HepG2 (cell line): ENCODE measurements around the gene PLCB2. TPM values are rescaled to one million over a fixed set of nuclear protein-coding genes. Genes with fewer than 3 reads are reported as not detected.

Experiments used
- ATAC-seq: fragments of 200-7000 bp; cut with Tn5 transposase; 3 replicates; pipeline ENCODE4 v1.9.1; 2020; ENCODE audit warnings: mild to moderate bottlenecking, moderate library complexity
- BruUV-seq: library from RNA; stranded (reverse); fragments of 400-500 nt; replicated peaks from 2 replicates; lab custom pipeline; 2021; lab: Mats Ljungman, UMichigan
- CTCF ChIA-PET: fragments of 300-600 bp; formaldehyde crosslinking; extraction: SDS; loops from one replicate; lab custom pipeline; 2021; ENCODE audit warnings: low total read pairs, inconsistent platforms, low intra/inter-chr PET ratio; lab: Yijun Ruan, JAX
- POLR2A ChIA-PET: fragments of 350-600 bp; sonication (Branson Sonifier 250); formaldehyde crosslinking; loops from one replicate; lab custom pipeline; 2020; ENCODE audit warnings: antibody characterized with exemption, inconsistent platforms; lab: Yijun Ruan, JAX
- DNase-seq: peaks from one replicate; pipeline ENCODE4 v3.0.0-alpha.2; 2015; ENCODE audit warnings: low spot score
- FAIRE-seq: peaks from 3 replicates; lab custom pipeline; 2011; peaks lifted over from hg19 to GRCh38; lab: Jason Lieb, UNC
- H2AFZ ChIP-seq: one replicate; pipeline ENCODE4 v1.6.1; 2011; ENCODE audit warnings: low read length, inconsistent platforms
- H3K27ac ChIP-seq: fragments of 300-600 bp; 3 replicates; pipeline ENCODE4 v1.8.0; 2011; ENCODE audit warnings: mixed run types, mild to moderate bottlenecking, mixed read lengths, low read length, inconsistent platforms; ENCODE audit not compliant: insufficient read depth; ENCODE audit errors: extremely low read length
- H3K27me3 ChIP-seq, 2 experiments: fragments of 200-600 bp in 1 of 2; 2 replicates in 1 of 2; 3 replicates in 1 of 2; pipeline versions ENCODE4 v1.6.0 to v1.8.0; 2011; ENCODE audit warnings: low read length in 2 of 2, mild to moderate bottlenecking in 2 of 2, moderate library complexity in 2 of 2, inconsistent platforms in 1 of 2; ENCODE audit not compliant: insufficient read depth in 2 of 2, control insufficient read depth in 1 of 2
- H3K36me3 ChIP-seq, 2 experiments: fragments of 200-600 bp in 1 of 2; replicated peaks in 1 of 2; 2 replicates in 1 of 2; 3 replicates in 1 of 2; pipeline versions ENCODE4 v1.5.1 to v1.8.0; 2011; ENCODE audit warnings: low read length in 2 of 2, inconsistent platforms in 1 of 2; ENCODE audit not compliant: insufficient read depth in 2 of 2, control insufficient read depth in 1 of 2
- H3K4me1 ChIP-seq: 2 replicates; pipeline ENCODE4 v1.5.1; 2012; ENCODE audit warnings: low read length, inconsistent platforms; ENCODE audit not compliant: insufficient read depth
- H3K4me2 ChIP-seq: 2 replicates; pipeline ENCODE4 v1.6.0; 2011; ENCODE audit warnings: low read depth, low read length, inconsistent platforms
- H3K4me3 ChIP-seq, 3 experiments: fragments of 200-600 bp in 1 of 3; sonication (generic), shearing (Covaris generic) in 1 of 3; replicated peaks in 1 of 3; 2 replicates each; pipeline ENCODE4 v1.5.1; 2011 to 2016; ENCODE audit warnings: low read length in 3 of 3, inconsistent platforms in 2 of 3, low read depth in 2 of 3, mild to moderate bottlenecking in 2 of 3, control low read depth in 1 of 3, mixed read lengths in 1 of 3; ENCODE audit not compliant: insufficient read depth in 1 of 3
- H3K79me2 ChIP-seq: one replicate; pipeline ENCODE4 v1.6.1; 2011; ENCODE audit warnings: low read length, inconsistent platforms; ENCODE audit not compliant: insufficient read depth
- H3K9ac ChIP-seq: 2 replicates; pipeline ENCODE4 v1.6.0; 2011; ENCODE audit warnings: mild to moderate bottlenecking, low read depth, low read length, inconsistent platforms; ENCODE audit not compliant: insufficient read depth
- H3K9me3 ChIP-seq: 2 replicates; pipeline ENCODE4 v1.5.1; 2012; ENCODE audit warnings: mild to moderate bottlenecking, low read length
- H4K20me1 ChIP-seq: 2 replicates; pipeline ENCODE4 v1.6.0; 2011; ENCODE audit warnings: inconsistent platforms, mild to moderate bottlenecking, low read length, moderate library complexity; ENCODE audit not compliant: insufficient read depth
- CCAR2 ChIP-seq: fragments of 200-400 bp; formaldehyde crosslinking; optimal IDR thresholded peaks from 2 replicates; pipeline ENCODE3; 2018; ENCODE audit warnings: low read depth, mild to moderate bottlenecking, low read length, moderate library complexity
- KLF13 ChIP-seq: sonication (generic); formaldehyde crosslinking; IDR thresholded peaks from 2 replicates; pipeline ENCODE4 v1.4.0; 2020; ENCODE audit warnings: mild to moderate bottlenecking, missing genetic modification reagents
- PTBP1 ChIP-seq: fragments of 200-400 bp; formaldehyde crosslinking; IDR thresholded peaks from 2 replicates; pipeline ENCODE4 v1.6.1; 2018; ENCODE audit warnings: low read length, low read depth; ENCODE audit not compliant: poor library complexity, severe bottlenecking
- RFXAP ChIP-seq: sonication (generic); formaldehyde crosslinking; IDR thresholded peaks from 2 replicates; pipeline ENCODE4 v1.4.0; 2020; ENCODE audit warnings: missing genetic modification reagents, borderline replicate concordance
- ZNF260 ChIP-seq: sonication (generic); formaldehyde crosslinking; IDR thresholded peaks from 2 replicates; pipeline ENCODE4 v1.4.0; 2020; ENCODE audit warnings: missing genetic modification reagents, low read depth, mild to moderate bottlenecking, borderline replicate concordance
- ZNF34 ChIP-seq: sonication (generic); formaldehyde crosslinking; IDR thresholded peaks from 2 replicates; pipeline ENCODE4 v1.4.0; 2020; ENCODE audit warnings: mild to moderate bottlenecking, missing genetic modification reagents, borderline replicate concordance
- ZNF605 ChIP-seq: sonication (generic); formaldehyde crosslinking; IDR thresholded peaks from 2 replicates; pipeline ENCODE4 v1.8.0; 2022; ENCODE audit warnings: mild to moderate bottlenecking, missing genetic modification reagents
- ZNF687 ChIP-seq: sonication (generic); formaldehyde crosslinking; IDR thresholded peaks from 2 replicates; pipeline ENCODE4 v1.5.1; 2020; ENCODE audit warnings: mild to moderate bottlenecking, missing genetic modification reagents, moderate library complexity
- WGBS: methylation state at CpG from one replicate; pipeline ENCODE4 v1.1.6; 2017; ENCODE audit warnings: low lambda C conversion rate; 5-methylcytosine and 5-hydroxymethylcytosine counted together
- in situ Hi-C: cut with HindIII; loops from 2 replicates; pipeline ENCODE4 v1.10.0; 2017; ENCODE audit warnings: low pct_unique_long_range_greater_than_20kb; ENCODE audit not compliant: extremely low pct_ligation_motif_present
- intact Hi-C: fragments of 100-400 bp; cut with micrococcal nuclease; formaldehyde crosslinking; loops from one replicate; pipeline ENCODE4 v1.10.0; 2022; ENCODE audit not compliant: unreplicated experiment
- polyA plus RNA-seq, 8 experiments: library from polyadenylated mRNA; depleted of rRNA in 3 of 8; stranded (reverse) in 7 of 8; unstranded in 1 of 8; fragments of >200 nt; fragmentation: Illumina TruSeq in 4 of 8; extraction: Trizol in 4 of 8; gene quantifications; 2 replicates each; pipeline versions ENCODE4 v1.2.1 to v1.2.3, GENCODE V29; 2011 to 2016; ENCODE audit warnings: low read depth in 4 of 8, missing spikeins in 1 of 8, mixed read lengths in 1 of 8; ENCODE audit not compliant: insufficient read depth in 1 of 8
- total RNA-seq, 5 experiments: library from RNA; depleted of rRNA; stranded (reverse); fragments of >200 nt; fragmentation: Illumina TruSeq; extraction: Trizol; gene quantifications; 2 replicates each; pipeline ENCODE4 v1.2.3, GENCODE V29; 2016; ENCODE audit warnings: low read depth in 1 of 5
- TF ChIP-seq, protein P1 (sequence below): sonication (generic); formaldehyde crosslinking; IDR thresholded peaks from 2 replicates; pipeline ENCODE4 v1.4.0; 2020; ENCODE audit warnings: missing genetic modification reagents, borderline replicate concordance
- TF ChIP-seq, protein P2 (sequence below): sonication (generic); formaldehyde crosslinking; IDR thresholded peaks from 2 replicates; pipeline ENCODE4 v1.4.0; 2020; ENCODE audit warnings: low read depth, missing genetic modification reagents

PLCB2 gene
- total and polyA plus RNA-seq, 2 of the 13 experiments (the other 11 are each of a cell fraction or from before 2014, with no cell fraction given), result 0.11 TPM; not detected in 1

- TF ChIP-seq, protein P1, sequence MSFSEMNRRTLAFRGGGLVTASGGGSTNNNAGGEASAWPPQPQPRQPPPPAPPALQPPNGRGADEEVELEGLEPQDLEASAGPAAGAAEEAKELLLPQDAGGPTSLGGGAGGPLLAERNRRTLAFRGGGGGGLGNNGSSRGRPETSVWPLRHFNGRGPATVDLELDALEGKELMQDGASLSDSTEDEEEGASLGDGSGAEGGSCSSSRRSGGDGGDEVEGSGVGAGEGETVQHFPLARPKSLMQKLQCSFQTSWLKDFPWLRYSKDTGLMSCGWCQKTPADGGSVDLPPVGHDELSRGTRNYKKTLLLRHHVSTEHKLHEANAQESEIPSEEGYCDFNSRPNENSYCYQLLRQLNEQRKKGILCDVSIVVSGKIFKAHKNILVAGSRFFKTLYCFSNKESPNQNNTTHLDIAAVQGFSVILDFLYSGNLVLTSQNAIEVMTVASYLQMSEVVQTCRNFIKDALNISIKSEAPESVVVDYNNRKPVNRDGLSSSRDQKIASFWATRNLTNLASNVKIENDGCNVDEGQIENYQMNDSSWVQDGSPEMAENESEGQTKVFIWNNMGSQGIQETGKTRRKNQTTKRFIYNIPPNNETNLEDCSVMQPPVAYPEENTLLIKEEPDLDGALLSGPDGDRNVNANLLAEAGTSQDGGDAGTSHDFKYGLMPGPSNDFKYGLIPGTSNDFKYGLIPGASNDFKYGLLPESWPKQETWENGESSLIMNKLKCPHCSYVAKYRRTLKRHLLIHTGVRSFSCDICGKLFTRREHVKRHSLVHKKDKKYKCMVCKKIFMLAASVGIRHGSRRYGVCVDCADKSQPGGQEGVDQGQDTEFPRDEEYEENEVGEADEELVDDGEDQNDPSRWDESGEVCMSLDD (CRISPR knock-in tag), result no peak
- no peak for TF ChIP-seq ZNF605
- TF ChIP-seq ZNF34 (CRISPR knock-in tag), result no peak
- no peak for TF ChIP-seq CCAR2
- TF ChIP-seq, all 625 proteins: peak for 0
Measured at GRCh38 chr15:40247406-40247971, 60.2 kb downstream of the PLCB2 start (continued).

- no peaks in the 10 kb centered on the region for H3K36me3 ChIP-seq
- CTCF ChIA-PET, result no interaction called here
- no peaks in the 10 kb centered on the region for H3K9me3 ChIP-seq
- DNase-seq, result no peak
- FAIRE-seq, result no peak
- no peak overlapping the region for H3K9ac ChIP-seq
- peaks cover 0 to 51% of the 10 kb centered on the region in 2 experiments; a peak in 4 of 5 replicates for H3K27me3 ChIP-seq
- no peak overlapping the region for H3K4me3 ChIP-seq
- ATAC-seq, result no peak
- no peaks in the 10 kb centered on the region for H4K20me1 ChIP-seq
- intact Hi-C loops (no loop called here), in situ Hi-C loops (no loop called here)
- H2AFZ ChIP-seq, result no peak overlapping the region
- no peak overlapping the region for H3K27ac ChIP-seq
- no peaks in the 10 kb centered on the region for H3K79me2 ChIP-seq
- POLR2A ChIA-PET, result no interaction called here
- 59% methylated on average over 6 of the region's 8 CpGs for WGBS
- H3K4me1 ChIP-seq, result peaks cover 28% of the 10 kb centered on the region
- H3K4me2 ChIP-seq, result no peak overlapping the region
- no TSS peak for BruUV-seq
- no peak for TF ChIP-seq PTBP1
- TF ChIP-seq, protein P2, sequence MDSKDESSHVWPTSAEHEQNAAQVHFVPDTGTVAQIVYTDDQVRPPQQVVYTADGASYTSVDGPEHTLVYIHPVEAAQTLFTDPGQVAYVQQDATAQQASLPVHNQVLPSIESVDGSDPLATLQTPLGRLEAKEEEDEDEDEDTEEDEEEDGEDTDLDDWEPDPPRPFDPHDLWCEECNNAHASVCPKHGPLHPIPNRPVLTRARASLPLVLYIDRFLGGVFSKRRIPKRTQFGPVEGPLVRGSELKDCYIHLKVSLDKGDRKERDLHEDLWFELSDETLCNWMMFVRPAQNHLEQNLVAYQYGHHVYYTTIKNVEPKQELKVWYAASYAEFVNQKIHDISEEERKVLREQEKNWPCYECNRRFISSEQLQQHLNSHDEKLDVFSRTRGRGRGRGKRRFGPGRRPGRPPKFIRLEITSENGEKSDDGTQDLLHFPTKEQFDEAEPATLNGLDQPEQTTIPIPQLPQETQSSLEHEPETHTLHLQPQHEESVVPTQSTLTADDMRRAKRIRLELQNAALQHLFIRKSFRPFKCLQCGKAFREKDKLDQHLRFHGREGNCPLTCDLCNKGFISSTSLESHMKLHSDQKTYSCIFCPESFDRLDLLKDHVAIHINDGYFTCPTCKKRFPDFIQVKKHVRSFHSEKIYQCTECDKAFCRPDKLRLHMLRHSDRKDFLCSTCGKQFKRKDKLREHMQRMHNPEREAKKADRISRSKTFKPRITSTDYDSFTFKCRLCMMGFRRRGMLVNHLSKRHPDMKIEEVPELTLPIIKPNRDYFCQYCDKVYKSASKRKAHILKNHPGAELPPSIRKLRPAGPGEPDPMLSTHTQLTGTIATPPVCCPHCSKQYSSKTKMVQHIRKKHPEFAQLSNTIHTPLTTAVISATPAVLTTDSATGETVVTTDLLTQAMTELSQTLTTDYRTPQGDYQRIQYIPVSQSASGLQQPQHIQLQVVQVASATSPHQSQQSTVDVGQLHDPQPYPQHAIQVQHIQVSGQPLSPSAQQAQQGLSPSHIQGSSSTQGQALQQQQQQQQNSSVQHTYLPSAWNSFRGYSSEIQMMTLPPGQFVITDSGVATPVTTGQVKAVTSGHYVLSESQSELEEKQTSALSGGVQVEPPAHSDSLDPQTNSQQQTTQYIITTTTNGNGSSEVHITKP (CRISPR knock-in tag), result no peak
- no peak for TF ChIP-seq ZNF260
- no peak for TF ChIP-seq RFXAP (CRISPR knock-in tag)
- TF ChIP-seq KLF13, result no peak
- TF ChIP-seq ZNF687 (CRISPR knock-in tag), result no peak
Measured at GRCh38 chr15:40246496-40247280, 61.0 kb downstream of the PLCB2 start.
